Kidney tubule cell (primary cell): Measurements from ENCODE around the gene LRRC58.

Source experiments
- DNase-seq: peaks from one replicate; pipeline ENCODE4 v3.0.0-alpha.2; 2018; ENCODE audit warnings: low spot score

LRRC58 gene

GRCh38 chr3:120276767-120277166 lies 72.4 kb downstream of the LRRC58 start:
- no peak for DNase-seq

- DNase-seq = no peak
These were observed 73.5 kb downstream of the LRRC58 start for GRCh38 chr3:120275618-120276017.

- DNase-seq = no peak
These were observed 74.4 kb downstream of the LRRC58 start for GRCh38 chr3:120274739-120275167.
